GM18951 (cell line): ENCODE measurements around the gene RAB3B.
"Not testable (repeated sequence)": the region's sequence is repeated elsewhere in the genome, so short reads cannot be mapped to it uniquely, and the experiment has no call there.

Source experiments
- POLR2A ChIP-seq: IDR thresholded peaks from 4 replicates; pipeline ENCODE4 v1.6.1; 2011; ENCODE audit warnings: mild to moderate bottlenecking; ENCODE audit not compliant: insufficient read length, insufficient read depth; ENCODE audit errors: extremely low read depth
- in situ Hi-C: fragments of 300-500 bp; cut with MboI; formaldehyde crosslinking; loops from one replicate; pipeline ENCODE4 v1.12.0; 2022; ENCODE audit warnings: low sequenced_read_pairs, mixed read lengths, inconsistent platforms; ENCODE audit not compliant: unreplicated experiment

Gene RAB3B

DNA sequence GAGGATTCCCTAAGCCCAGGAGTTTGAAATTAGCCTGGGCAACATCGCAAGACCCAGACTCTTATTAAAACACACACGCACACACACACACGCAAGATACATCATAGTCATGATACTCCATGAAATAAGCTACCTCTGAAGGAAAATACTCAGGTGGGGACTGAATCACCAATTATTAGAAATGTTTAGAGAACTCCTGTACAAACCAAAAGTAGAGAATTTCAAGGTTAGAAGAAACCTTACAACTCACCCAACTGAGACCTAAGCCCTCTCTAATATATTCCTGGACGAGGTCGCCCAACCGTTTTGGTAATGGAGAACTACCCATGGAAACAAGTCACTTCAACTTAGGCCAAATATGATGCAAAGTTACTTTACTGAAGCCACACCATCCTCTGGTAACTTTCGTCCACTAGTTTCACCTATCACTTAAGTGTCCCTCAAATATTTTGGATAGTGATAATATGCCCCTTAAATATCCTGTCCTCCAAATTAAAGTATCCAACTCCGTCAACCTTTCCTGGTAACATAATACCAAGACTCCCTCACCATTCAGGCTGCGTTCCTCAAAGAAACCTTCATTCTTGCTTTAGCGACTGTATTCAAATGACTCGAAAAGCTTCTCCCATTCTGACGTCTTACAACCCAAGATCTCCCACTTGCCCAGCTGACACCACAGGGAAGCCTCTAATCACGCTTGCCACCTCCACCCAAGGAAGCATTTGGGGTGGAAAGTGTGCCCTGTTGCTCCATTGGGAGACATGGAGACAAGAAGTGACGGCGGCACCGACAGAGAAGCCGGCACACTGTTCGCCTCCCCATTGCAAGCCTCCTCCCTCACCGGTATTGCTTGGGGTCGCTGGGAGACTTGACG, 112.8 kb downstream of the RAB3B start:
- in situ Hi-C loops = no loop called here
- TF ChIP-seq POLR2A = no peak

DNA sequence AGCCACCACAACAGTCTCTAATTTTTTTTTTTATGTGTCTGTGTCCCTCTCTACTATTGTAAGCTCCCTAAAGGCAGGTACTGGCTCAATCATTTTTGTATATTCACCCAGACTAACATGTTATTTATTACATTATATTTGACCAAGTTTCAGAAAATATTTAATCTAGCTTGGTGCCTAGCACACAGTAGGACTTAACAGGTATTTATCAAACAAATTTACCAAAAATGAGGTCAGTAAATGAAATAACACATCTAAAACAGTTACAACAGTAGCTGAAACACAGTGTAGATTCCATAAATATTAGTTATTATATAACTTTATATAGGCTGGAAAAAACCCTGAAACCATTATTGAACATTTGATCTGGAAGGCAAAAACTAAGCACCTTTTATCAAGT, 114.7 kb downstream of the RAB3B start:
- TF ChIP-seq POLR2A = no peak
- in situ Hi-C loops = no loop called here

DNA sequence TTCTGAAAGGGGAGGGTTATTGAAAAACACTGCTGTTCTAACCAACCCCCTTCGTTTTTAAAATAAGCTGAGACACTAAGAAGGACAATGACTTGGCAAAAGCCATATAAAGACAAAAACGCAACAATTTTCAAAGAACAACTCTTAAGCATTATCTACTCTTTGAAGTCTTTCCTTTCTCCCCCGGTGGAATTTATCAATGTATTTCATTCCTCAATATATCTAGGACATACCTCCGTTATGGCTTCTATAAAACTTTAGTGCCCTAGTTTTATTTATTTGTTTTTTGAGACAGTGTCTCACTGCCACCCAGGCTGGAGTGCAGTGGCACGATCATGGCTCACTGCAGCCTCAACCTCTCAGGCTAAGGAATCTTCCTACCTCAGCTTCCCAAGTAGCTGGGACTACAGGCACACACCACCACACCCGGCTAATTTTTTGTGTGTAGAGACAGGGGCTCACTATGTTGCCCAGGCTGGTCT, 115.2 kb downstream of the RAB3B start:
- TF ChIP-seq POLR2A = no peak
- in situ Hi-C loops = no loop called here

DNA sequence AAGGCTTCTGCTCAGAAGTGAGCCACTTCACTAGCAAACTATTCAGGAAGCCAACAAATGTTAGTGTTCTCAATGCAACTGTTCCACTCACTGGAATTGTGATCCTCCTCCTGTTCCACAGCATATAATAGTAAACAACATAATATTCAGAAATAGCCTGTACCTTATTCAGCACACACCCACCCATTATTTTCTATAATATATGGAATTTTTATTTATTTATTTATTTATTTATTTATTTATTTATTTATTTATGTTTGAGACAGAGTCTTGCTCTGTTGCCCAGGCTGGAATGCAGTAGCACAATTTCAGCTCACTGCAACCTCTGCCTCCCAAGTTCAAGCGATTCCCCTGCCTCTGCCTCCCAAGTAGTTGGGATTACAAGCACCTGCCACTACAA, 117.2 kb downstream of the RAB3B start:
- in situ Hi-C loops = not testable (repeated sequence)

DNA sequence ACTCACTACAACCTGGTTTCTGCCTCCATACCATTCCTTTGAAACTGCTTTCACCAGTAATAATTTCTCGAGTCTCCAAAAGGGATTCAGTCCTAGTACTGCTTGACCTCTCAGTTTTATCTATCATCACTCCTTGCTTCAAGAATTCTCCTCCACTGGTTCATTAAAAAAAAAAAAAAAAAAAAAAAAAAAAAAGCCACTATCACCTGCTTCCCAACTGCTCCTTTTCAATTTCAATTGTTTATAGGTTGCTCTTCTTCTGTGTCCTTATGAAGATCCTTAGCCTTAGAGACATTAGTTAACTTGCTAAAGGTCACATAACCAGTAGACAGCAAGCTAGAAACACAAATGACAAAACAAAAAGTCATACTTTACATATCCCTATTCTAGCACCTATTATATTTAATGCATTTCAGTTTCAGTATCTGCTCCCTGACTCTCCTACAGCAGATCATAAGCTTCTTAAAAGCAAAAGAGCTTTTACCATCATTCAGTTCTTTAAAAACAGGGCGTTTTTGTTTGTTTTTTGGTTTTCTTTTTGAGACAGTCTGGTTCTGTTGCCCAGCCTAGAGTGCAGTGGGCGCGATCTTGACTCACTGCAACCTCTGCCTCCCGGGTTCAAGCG, 119.0 kb downstream of the RAB3B start:
- in situ Hi-C loops = no loop called here
- TF ChIP-seq POLR2A = no peak

DNA sequence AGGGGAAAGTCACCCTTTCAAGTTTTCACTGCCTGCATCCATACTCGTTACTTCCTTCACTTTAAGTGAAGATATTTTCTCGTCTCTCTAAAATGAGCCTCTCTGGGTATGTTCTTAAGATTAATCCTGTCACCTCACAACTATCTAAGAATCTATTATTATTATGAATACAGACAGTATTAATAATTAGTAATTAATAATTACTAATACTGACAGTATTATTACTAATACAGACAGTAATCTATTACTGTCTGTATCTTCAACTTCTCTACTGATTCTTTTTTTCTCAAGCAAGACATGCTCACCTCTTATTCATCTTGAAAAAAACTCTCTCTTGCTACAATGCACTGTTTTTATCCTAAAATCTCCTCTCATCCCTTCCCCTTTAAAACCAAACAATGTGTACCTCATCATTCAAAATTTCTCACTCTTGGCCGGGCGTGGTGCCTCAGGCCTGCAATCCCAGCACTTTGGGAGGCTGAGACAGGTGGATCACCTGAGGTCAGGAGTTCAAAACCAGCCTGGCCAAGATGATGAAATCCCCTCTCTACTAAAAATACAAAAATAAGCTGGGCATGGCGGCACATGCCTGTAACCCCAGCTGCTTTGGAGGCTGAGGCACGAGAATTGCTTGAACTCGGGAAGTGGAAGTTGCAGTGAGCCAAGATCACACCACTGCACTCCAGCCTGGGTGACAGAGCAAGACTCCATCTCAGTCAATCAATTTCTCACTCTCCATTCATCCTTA, 119.7 kb downstream of the RAB3B start:
- in situ Hi-C loops = no loop called here
- no peak for TF ChIP-seq POLR2A

DNA sequence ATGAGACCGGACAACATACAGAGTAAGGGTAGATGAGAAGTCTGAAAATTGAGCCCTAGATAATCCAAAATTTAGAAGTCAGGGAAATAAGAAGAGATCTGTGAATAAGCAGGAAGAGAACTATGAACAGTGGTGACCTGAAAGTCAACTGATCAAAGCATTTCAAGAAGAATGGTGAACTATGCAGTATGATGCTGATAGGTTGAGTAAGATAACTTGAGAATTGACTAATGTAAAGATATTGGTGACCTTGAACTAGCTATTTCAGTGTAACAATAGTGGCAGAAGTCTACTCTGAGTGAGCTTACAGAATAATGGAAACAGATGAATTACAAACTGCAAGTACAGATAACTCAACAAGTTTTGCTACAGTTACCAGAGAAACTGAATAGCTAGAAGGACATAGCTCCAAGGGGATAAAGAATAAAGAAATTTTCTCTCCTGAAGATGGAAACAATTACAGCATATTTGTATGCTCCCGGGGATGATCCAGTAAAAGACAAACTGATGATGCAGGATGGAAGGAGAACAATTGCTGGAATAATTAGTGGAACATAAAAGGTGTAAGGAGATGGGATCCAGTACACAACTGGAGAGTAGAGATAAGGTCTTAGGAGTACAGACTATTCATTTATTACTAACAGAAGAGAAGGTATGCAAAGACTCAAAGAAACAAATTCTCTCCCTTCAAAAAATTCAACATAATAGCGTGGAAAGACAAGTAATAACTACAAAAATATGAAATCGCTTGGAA, 122.8 kb downstream of the RAB3B start:
- in situ Hi-C loops = no loop called here
- no peak for TF ChIP-seq POLR2A

DNA sequence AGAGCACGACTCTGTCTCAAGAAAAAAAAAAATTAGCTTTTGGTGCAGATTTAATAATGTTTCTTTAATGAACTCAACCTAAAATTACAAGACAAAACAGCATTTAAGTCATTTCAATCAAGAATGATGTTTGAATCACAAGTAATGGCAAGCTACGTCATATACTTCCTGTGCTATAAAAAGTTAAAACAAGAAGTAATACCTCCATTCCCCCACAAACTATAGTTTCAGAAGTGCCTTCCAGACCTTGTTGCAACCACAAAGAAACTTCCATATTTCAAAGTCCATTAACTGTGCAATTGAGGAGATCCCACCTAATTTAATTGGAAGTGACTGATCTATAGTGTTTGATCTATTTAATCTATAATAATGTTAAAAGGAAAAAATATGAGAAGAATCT, 127.1 kb downstream of the RAB3B start:
- no peak for TF ChIP-seq POLR2A
- in situ Hi-C loops = no loop called here

DNA sequence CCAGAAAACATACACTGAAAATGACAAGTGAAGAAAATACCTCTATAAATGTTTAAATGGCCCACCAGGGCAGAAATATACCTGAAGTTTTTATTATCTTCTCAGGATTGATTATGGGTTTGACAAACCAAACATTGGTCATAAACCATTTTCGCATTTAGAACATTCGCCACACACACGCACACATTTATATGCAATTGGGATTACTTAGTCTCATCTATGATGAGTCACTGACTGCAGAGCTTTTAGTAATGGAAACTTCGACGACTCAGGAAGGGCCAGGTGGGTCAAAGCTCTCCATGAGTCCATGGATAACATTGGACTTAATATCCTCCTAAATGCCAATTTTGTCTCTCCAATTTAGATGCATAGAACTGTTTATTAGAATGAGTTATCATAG, 128.8 kb downstream of the RAB3B start:
- in situ Hi-C loops = no loop called here
- no peak for TF ChIP-seq POLR2A

DNA sequence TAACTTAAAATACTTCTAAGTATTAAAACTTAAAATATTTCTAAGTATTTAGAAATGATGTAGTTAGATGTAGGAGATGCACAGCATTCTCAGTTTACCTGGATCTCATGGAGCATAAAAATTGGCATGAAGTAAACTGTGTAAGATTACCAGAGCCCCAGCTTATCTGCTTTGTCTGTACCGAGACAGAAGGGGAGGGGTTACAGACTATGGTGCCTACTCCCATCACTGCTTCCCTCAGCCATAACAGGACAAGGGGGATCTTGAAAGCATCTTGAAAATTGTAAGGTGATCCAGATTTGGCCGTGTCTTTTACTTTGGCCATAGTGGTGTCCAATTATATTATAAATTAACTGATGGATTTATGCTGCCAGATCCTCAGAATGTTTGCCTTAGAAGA, 130.8 kb downstream of the RAB3B start:
- in situ Hi-C loops = no loop called here
- no peak for TF ChIP-seq POLR2A

DNA sequence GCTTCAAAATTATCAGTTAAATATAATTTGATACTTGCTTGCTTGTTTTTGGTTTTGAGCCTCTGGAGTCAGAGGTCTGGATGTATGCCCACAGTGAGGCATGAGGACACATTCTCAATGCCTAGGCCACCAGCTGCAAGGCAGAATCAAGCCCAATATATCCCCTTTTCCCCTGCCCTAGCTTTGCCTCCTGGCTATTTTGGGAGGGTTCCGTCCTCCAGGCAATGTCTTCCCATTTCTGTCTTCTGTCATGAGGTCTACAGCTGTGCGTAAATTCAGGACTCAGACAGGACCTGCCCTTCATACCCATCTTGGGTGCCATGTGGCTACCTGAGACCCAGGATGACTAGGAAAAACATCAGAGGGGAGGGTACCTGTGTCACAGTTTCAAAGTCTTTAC, 131.2 kb downstream of the RAB3B start:
- in situ Hi-C loops = no loop called here
- no peak for TF ChIP-seq POLR2A

DNA sequence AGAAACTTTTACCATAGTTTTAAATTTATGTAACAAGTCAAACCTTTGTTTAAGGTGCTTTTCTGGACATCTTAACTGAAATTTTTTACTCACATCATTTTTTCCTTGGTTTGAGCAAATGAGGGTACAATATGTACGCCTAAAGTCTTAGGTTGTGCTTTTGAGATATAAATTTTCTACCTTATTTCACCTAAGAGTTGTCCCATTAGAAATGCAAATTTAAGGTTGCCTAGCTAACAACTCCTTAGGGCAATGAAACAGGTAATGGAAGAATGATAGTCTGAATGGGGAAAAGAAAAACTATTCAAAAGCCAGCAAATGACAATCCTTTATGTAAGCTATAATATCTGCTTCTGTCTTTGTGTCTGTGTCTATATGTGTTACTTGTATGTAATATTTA, 131.6 kb downstream of the RAB3B start:
- no peak for TF ChIP-seq POLR2A
- in situ Hi-C loops = no loop called here
